ENCODE results near the gene IL1B.
A peak's percentile ranks its signal among the peaks of the same experiment; 100 is the strongest.
"Not testable (repeated sequence)": the region's sequence is repeated elsewhere in the genome, so short reads cannot be mapped to it uniquely, and the experiment has no call there.

IL1B gene

GRCh38 chr2:112849956-112850355 lies 13.4 kb upstream of the IL1B start:
- no peak for DNase-seq

- DNase-seq, result peak; percentile 5
Measured at GRCh38 chr2:112848833-112849232, 12.3 kb upstream of the IL1B start.

GRCh38 chr2:112846031-112846430 lies 9.5 kb upstream of the IL1B start:
- DNase-seq, result no peak

GRCh38 chr2:112843836-112844235 lies 7.3 kb upstream of the IL1B start:
- no peak for DNase-seq

GRCh38 chr2:112843288-112843687 lies 6.7 kb upstream of the IL1B start:
- no peak for DNase-seq

GRCh38 chr2:112841295-112842044 lies 4.9 kb upstream of the IL1B start:
- no peak for DNase-seq

- DNase-seq, result no peak
Measured at GRCh38 chr2:112840068-112840445, 3.5 kb upstream of the IL1B start.

- no peak for DNase-seq
Measured at GRCh38 chr2:112839407-112840067, 3.0 kb upstream of the IL1B start.

- DNase-seq, result no peak
Measured at GRCh38 chr2:112836163-112836560, 417 bp downstream of the IL1B start.

GRCh38 chr2:112835536-112836162 lies 930 bp downstream of the IL1B start:
- DNase-seq, result no peak

GRCh38 chr2:112835061-112835501 lies 1.5 kb downstream of the IL1B start:
- DNase-seq, result no peak

GRCh38 chr2:112834396-112835037 lies 2.1 kb downstream of the IL1B start:
- DNase-seq, result no peak

- DNase-seq, result no peak
Measured at GRCh38 chr2:112833976-112834375, 2.6 kb downstream of the IL1B start.

- DNase-seq, result not testable (repeated sequence)
Measured at GRCh38 chr2:112833639-112833931, 3.0 kb downstream of the IL1B start.

GRCh38 chr2:112832841-112833638 lies 3.5 kb downstream of the IL1B start:
- DNase-seq, result no peak

GRCh38 chr2:112831946-112832840 lies 4.4 kb downstream of the IL1B start:
- no peak for DNase-seq

- DNase-seq, result no peak
Measured at GRCh38 chr2:112831513-112831845, 5.1 kb downstream of the IL1B start.

- DNase-seq, result no peak
Measured at GRCh38 chr2:112830682-112831512, 5.7 kb downstream of the IL1B start.

GRCh38 chr2:112829961-112830681 lies 6.5 kb downstream of the IL1B start:
- DNase-seq, result no peak

Measured in NCI-H345 (cell line).